ENCODE data around the gene NRAP. TPM values are rescaled to one million over a fixed set of nuclear protein-coding genes. Genes with fewer than 3 reads are reported as not detected.

Gene NRAP
- total and polyA plus RNA-seq, 2 experiments from 2014 or later, result not detected

DNA sequence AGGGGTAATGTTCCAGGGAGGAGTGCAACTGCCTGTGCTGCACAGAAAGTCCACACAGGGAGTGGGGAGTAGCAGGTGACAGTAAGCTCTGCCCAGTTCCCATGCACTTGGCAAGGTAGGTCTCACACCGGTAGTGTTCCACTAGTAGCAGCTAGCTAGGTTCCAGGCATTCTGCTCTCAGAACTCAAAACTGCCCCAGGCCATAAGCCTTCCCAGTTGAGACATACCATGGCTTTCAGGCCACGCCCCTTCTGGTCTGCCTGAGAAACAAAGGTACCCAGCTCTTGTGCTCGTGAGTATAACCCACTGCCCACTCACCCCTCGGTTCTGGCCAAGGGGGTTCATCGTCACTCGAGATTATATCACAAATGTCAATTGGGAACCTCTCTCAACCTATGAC is 28.4 kb upstream of the NRAP start:
- no peaks in the 10 kb centered on the region for H3K36me3 ChIP-seq (ENCODE audit: insufficient read depth)
- H3F3A ChIP-seq (replicated peaks; ENCODE audit: low read depth), result no peaks in the 10 kb centered on the region
- no peak overlapping the region for H3K27ac ChIP-seq (ENCODE audit: low read depth)
- Mint-ChIP-seq H3K36me3 (ENCODE audit: low read depth) (peaks cover 30% of the 10 kb centered on the region), H3K27me3 (ENCODE audit: insufficient read depth, low read depth, poor library complexity) (no peaks in the 10 kb centered on the region), H3K9me3 (peaks cover 17% of the 10 kb centered on the region), H3K4me1 (peaks cover 16% of the 10 kb centered on the region), H3K27ac (no peak overlapping the region), H3K4me3 (no peak overlapping the region)
- H3K79me2 ChIP-seq (replicated peaks; ENCODE audit: insufficient read depth), result 0 out of 2 replicates have a peak, but pooled peaks cover 4% of the 10 kb centered on the region
- TF ChIP-seq, protein P1, sequence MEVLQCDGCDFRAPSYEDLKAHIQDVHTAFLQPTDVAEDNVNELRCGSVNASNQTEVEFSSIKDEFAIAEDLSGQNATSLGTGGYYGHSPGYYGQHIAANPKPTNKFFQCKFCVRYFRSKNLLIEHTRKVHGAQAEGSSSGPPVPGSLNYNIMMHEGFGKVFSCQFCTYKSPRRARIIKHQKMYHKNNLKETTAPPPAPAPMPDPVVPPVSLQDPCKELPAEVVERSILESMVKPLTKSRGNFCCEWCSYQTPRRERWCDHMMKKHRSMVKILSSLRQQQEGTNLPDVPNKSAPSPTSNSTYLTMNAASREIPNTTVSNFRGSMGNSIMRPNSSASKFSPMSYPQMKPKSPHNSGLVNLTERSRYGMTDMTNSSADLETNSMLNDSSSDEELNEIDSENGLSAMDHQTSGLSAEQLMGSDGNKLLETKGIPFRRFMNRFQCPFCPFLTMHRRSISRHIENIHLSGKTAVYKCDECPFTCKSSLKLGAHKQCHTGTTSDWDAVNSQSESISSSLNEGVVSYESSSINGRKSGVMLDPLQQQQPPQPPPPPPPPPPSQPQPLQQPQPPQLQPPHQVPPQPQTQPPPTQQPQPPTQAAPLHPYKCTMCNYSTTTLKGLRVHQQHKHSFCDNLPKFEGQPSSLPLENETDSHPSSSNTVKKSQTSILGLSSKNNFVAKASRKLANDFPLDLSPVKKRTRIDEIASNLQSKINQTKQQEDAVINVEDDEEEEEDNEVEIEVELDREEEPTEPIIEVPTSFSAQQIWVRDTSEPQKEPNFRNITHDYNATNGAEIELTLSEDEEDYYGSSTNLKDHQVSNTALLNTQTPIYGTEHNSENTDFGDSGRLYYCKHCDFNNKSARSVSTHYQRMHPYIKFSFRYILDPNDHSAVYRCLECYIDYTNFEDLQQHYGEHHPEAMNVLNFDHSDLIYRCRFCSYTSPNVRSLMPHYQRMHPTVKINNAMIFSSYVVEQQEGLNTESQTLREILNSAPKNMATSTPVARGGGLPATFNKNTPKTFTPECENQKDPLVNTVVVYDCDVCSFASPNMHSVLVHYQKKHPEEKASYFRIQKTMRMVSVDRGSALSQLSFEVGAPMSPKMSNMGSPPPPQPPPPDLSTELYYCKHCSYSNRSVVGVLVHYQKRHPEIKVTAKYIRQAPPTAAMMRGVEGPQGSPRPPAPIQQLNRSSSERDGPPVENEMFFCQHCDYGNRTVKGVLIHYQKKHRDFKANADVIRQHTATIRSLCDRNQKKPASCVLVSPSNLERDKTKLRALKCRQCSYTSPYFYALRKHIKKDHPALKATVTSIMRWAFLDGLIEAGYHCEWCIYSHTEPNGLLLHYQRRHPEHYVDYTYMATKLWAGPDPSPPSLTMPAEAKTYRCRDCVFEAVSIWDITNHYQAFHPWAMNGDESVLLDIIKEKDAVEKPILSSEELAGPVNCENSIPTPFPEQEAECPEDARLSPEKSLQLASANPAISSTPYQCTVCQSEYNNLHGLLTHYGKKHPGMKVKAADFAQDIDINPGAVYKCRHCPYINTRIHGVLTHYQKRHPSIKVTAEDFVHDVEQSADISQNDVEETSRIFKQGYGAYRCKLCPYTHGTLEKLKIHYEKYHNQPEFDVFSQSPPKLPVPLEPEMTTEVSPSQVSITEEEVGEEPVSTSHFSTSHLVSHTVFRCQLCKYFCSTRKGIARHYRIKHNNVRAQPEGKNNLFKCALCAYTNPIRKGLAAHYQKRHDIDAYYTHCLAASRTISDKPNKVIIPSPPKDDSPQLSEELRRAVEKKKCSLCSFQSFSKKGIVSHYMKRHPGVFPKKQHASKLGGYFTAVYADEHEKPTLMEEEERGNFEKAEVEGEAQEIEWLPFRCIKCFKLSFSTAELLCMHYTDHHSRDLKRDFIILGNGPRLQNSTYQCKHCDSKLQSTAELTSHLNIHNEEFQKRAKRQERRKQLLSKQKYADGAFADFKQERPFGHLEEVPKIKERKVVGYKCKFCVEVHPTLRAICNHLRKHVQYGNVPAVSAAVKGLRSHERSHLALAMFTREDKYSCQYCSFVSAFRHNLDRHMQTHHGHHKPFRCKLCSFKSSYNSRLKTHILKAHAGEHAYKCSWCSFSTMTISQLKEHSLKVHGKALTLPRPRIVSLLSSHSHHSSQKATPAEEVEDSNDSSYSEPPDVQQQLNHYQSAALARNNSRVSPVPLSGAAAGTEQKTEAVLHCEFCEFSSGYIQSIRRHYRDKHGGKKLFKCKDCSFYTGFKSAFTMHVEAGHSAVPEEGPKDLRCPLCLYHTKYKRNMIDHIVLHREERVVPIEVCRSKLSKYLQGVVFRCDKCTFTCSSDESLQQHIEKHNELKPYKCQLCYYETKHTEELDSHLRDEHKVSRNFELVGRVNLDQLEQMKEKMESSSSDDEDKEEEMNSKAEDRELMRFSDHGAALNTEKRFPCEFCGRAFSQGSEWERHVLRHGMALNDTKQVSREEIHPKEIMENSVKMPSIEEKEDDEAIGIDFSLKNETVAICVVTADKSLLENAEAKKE (CRISPR knock-in tag; IDR thresholded peaks at IDR 0.05), result no peak
- no peak for TF ChIP-seq REST (IDR thresholded peaks at IDR 0.05; ENCODE audit: unreplicated experiment)
- no peak for TF ChIP-seq NANOG (IDR thresholded peaks at IDR 0.05; ENCODE audit: borderline replicate concordance)
- no peak overlapping the region for H3K4me2 ChIP-seq
- H3K4me3 ChIP-seq, result no peak overlapping the region
- H3K27me3 ChIP-seq (ENCODE audit: insufficient read depth), result no peaks in the 10 kb centered on the region
- 0 out of 2 replicates have a peak, but pooled peaks cover 3% of the 10 kb centered on the region for H3K9me2 ChIP-seq (ENCODE audit: insufficient read depth)
- DNase-seq (ENCODE audit: low spot score) (no peak), ATAC-seq (no peak)
- no peaks in the 10 kb centered on the region; the same call in 1 of the 2 replicates for H4K20me1 ChIP-seq (replicated peaks; ENCODE audit: insufficient read depth)
- peaks cover 17% of the 10 kb centered on the region; the same call in 1 of the 2 replicates for H3K4me1 ChIP-seq (ENCODE audit: insufficient read depth)
- no peak overlapping the region for H2AFZ ChIP-seq

Data from GM23338 (cell line).